ENCODE measurements around the gene SMNDC1.

- TF ChIP-seq CTCF (IDR thresholded peaks at IDR 0.05; ENCODE audit: low read depth, low read length) (no peak), EZH2phosphoT487 (IDR thresholded peaks at IDR 0.05; ENCODE audit: low read depth) (no peak)
Observed at GRCh38 chr10:110241407-110241806, 63.3 kb downstream of the SMNDC1 start.

All from OCI-LY3 (cell line).